ENCODE results near the gene DENND5A.

GRCh38 chr11:9118277-9118676, 146.9 kb downstream of the DENND5A start:
- TF ChIP-seq CTCF (IDR thresholded peaks at IDR 0.05 in 4 of 5, conservative IDR thresholded peaks at IDR 0.05 in 1 of 5) = no peak
- TF ChIP-seq POLR2A (IDR thresholded peaks at IDR 0.05) = no peak
